Endometrial microvascular endothelial cells (primary cell): Measurements from ENCODE around the gene RIPK4. TPM values are rescaled to one million over a fixed set of nuclear protein-coding genes. Genes with fewer than 3 reads are reported as not detected.

ENCODE experiments used
- in situ Hi-C: cut with HindIII; loops from 2 replicates; pipeline ENCODE4 v1.10.0; 2017; ENCODE audit warnings: low sequenced_read_pairs, low pct_unique_long_range_greater_than_20kb; ENCODE audit errors: inconsistent ontology term
- total RNA-seq: library from RNA; depleted of rRNA; stranded (reverse); fragments of >200 nt; gene quantifications from one replicate; pipeline ENCODE4 v1.2.3, GENCODE V29; 2015; ENCODE audit errors: inconsistent ontology term

The RIPK4 gene
- total RNA-seq, 1 donor from 2014 or later = not detected

GRCh38 chr21:41761211-41761933, 5.5 kb downstream of the RIPK4 start:
- in situ Hi-C loops = loop anchor here (25.0 kb wide), 1 partner anchor 149 kb away; no protein-coding TSS in a partner anchor

GRCh38 chr21:41760411-41760810, 6.4 kb downstream of the RIPK4 start:
- in situ Hi-C loops = loop anchor here (25.0 kb wide), 1 partner anchor 148 kb away; no protein-coding TSS in a partner anchor

- in situ Hi-C loops = loop anchor here (25.0 kb wide), 1 partner anchor 148 kb away; no protein-coding TSS in a partner anchor
These were observed 6.9 kb downstream of the RIPK4 start for GRCh38 chr21:41759926-41760325.

- in situ Hi-C loops = loop anchor here (25.0 kb wide), 1 partner anchor 147 kb away; no protein-coding TSS in a partner anchor
These were observed 7.5 kb downstream of the RIPK4 start for GRCh38 chr21:41759214-41759840.

GRCh38 chr21:41758550-41758949, 8.3 kb downstream of the RIPK4 start:
- in situ Hi-C loops = loop anchor here (25.0 kb wide), 1 partner anchor 146 kb away; no protein-coding TSS in a partner anchor

- in situ Hi-C loops = loop anchor here (25.0 kb wide), 1 partner anchor 144 kb away; no protein-coding TSS in a partner anchor
These were observed 10.7 kb downstream of the RIPK4 start for GRCh38 chr21:41755934-41756773.

GRCh38 chr21:41755258-41755933, 11.5 kb downstream of the RIPK4 start:
- in situ Hi-C loops = loop anchor here (25.0 kb wide), 1 partner anchor 143 kb away; no protein-coding TSS in a partner anchor

- in situ Hi-C loops = loop anchor here (25.0 kb wide), 1 partner anchor 142 kb away; no protein-coding TSS in a partner anchor
These were observed 12.4 kb downstream of the RIPK4 start for GRCh38 chr21:41754479-41754891.

- in situ Hi-C loops = loop anchor here (25.0 kb wide), 1 partner anchor 141 kb away; no protein-coding TSS in a partner anchor
These were observed 13.6 kb downstream of the RIPK4 start for GRCh38 chr21:41753006-41753898.

GRCh38 chr21:41752231-41752681, 14.6 kb downstream of the RIPK4 start:
- in situ Hi-C loops = loop anchor here (25.0 kb wide), 1 partner anchor 140 kb away; no protein-coding TSS in a partner anchor

GRCh38 chr21:41751611-41752011, 15.2 kb downstream of the RIPK4 start:
- in situ Hi-C loops = loop anchor here (25.0 kb wide), 1 partner anchor 139 kb away; no protein-coding TSS in a partner anchor

- in situ Hi-C loops = loop anchor here (25.0 kb wide), 1 partner anchor 138 kb away; no protein-coding TSS in a partner anchor
These were observed 16.2 kb downstream of the RIPK4 start for GRCh38 chr21:41750532-41751151.

GRCh38 chr21:41750051-41750450, 16.8 kb downstream of the RIPK4 start:
- in situ Hi-C loops = loop anchor here (25.0 kb wide), 1 partner anchor 138 kb away; no protein-coding TSS in a partner anchor

GRCh38 chr21:41749286-41749685, 17.6 kb downstream of the RIPK4 start:
- in situ Hi-C loops = no loop called here

- in situ Hi-C loops = no loop called here
These were observed 18.7 kb downstream of the RIPK4 start for GRCh38 chr21:41747943-41748738.

- in situ Hi-C loops = no loop called here
These were observed 20.2 kb downstream of the RIPK4 start for GRCh38 chr21:41746744-41747006.
